Measurements from ENCODE around the gene CYP2W1. TPM values are rescaled to one million over a fixed set of nuclear protein-coding genes. Genes with fewer than 3 reads are reported as not detected.
"Not testable (repeated sequence)": the region's sequence is repeated elsewhere in the genome, so short reads cannot be mapped to it uniquely, and the experiment has no call there.

Gene CYP2W1
- polyA plus RNA-seq, 1 donor (not counting 4 experiments of a cell fraction or from before 2014, with no cell fraction given) = 0.05 TPM

- H3K4me2 ChIP-seq (ENCODE audit: control insufficient read depth, extremely low read depth, insufficient read depth, low read depth, low read length); H2AFZ ChIP-seq (ENCODE audit: control insufficient read depth, low read length); DNase-seq (ENCODE audit: low read depth, low spot score); H3K27me3 ChIP-seq (ENCODE audit: control insufficient read depth, extremely low read depth, insufficient read depth, low read length); H3K9me3 ChIP-seq (ENCODE audit: control insufficient read depth, low read depth, low read length); H3K9me1 ChIP-seq (ENCODE audit: control insufficient read depth, extremely low read depth, insufficient read depth, low read length); dilution Hi-C loops (cut with MboI; ENCODE audit: extremely low pct_ligation_motif_present, low sequenced_read_pairs); FAIRE-seq; H3K36me3 ChIP-seq (ENCODE audit: control insufficient read depth in 2 of 2, extremely low read depth in 1 of 2, insufficient read depth in 2 of 2, low read length in 2 of 2); H3K4me1 ChIP-seq (ENCODE audit: control insufficient read depth, extremely low read depth, insufficient read depth, low read length); H4K20me1 ChIP-seq (ENCODE audit: control insufficient read depth, extremely low read depth, insufficient read depth, low read length); H3K79me2 ChIP-seq (ENCODE audit: control insufficient read depth, insufficient read depth, low read length); H3K9ac ChIP-seq (ENCODE audit: control insufficient read depth, extremely low read depth, insufficient read depth, low read length); H3K27ac ChIP-seq (ENCODE audit: control insufficient read depth, insufficient read depth, low read length); H3K4me3 ChIP-seq (ENCODE audit: control insufficient read depth in 2 of 3, extremely low read depth in 1 of 3, insufficient read depth in 2 of 3, low read depth in 1 of 3, low read length in 3 of 3): not testable (repeated sequence)
Measured at GRCh38 chr7:1036164-1036928, 53.4 kb downstream of the CYP2W1 start.

Small RNAs within 50 kb of the gene (small RNA-seq; reads per million reads assigned to genes)
- gene MIR339 (ENCODE audit: insufficient read length in 3 of 3, low read depth in 3 of 3, low replicate concordance in 1 of 3) = 13.9 to 466 (median 57.0) reads per million in 3 experiments

Other genes starting within 250 kb of the CYP2W1 start
- gene SUN1, start 150.7 kb upstream of the CYP2W1 start, polyA plus RNA-seq = 164 to 176 TPM (median 166 TPM) in 3 replicates
- gene GET4, start 106.6 kb upstream of the CYP2W1 start, polyA plus RNA-seq = 21.1 to 32.0 TPM (median 22.9 TPM) in 3 replicates
- 4.3 to 6.2 TPM (median 5.5 TPM) in 3 replicates for gene ADAP1, start 28.5 kb upstream of the CYP2W1 start, polyA plus RNA-seq
- 4.7 to 6.3 TPM (median 6.2 TPM) in 3 replicates for gene COX19, start 7.6 kb upstream of the CYP2W1 start, polyA plus RNA-seq
- gene GPR146, start 61.4 kb downstream of the CYP2W1 start, polyA plus RNA-seq = 0.13 to 0.24 TPM (median 0.15 TPM) in 3 replicates
- 0.05 to 0.21 TPM (median 0.08 TPM) in 3 replicates for gene GPER1, start 104.9 kb downstream of the CYP2W1 start, polyA plus RNA-seq
- 25.5 to 31.1 TPM (median 27.5 TPM) in 3 replicates for gene ZFAND2A, start 177.0 kb downstream of the CYP2W1 start, polyA plus RNA-seq
- gene UNCX, start 249.7 kb downstream of the CYP2W1 start, polyA plus RNA-seq = not detected in 3 replicates